RPMI7951 (cell line): ENCODE measurements around the gene OR3A1. TPM values are rescaled to one million over a fixed set of nuclear protein-coding genes. Genes with fewer than 3 reads are reported as not detected.
"Not testable (repeated sequence)": the region's sequence is repeated elsewhere in the genome, so short reads cannot be mapped to it uniquely, and the experiment has no call there.

Experiments
- DNase-seq: peaks from one replicate; pipeline ENCODE4 v3.0.0-alpha.2; 2012; ENCODE audit warnings: low read depth
- total RNA-seq: library from RNA; depleted of rRNA; stranded (reverse); fragments of >200 nt; shearing (Covaris generic); gene quantifications from 2 replicates; pipeline ENCODE4 v1.2.3, GENCODE V29; 2014; rRNA removed

The OR3A1 gene, protein sequence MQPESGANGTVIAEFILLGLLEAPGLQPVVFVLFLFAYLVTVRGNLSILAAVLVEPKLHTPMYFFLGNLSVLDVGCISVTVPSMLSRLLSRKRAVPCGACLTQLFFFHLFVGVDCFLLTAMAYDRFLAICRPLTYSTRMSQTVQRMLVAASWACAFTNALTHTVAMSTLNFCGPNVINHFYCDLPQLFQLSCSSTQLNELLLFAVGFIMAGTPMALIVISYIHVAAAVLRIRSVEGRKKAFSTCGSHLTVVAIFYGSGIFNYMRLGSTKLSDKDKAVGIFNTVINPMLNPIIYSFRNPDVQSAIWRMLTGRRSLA
- not detected in 2 replicates for total RNA-seq

DNA sequence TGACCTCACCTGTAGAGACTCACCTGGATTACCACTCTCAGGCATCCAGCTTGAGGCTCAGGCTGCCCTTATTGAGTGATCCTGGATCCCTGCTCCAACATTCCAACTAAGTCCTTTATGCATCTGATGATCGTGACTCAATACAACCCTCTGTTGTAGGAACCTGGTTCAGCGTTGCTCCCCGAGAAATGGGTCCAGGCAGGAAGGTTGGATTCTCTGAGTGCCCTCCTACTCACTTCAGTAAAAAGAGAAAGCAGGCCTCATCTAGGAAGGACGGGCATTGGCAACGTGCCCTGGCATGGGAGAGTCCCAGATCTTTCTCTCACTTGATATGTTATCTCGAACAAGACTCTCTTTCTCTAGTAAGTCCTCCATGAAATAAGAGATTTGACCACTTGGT lies at the start of gene OR3A1:
Gene OR3A1 (minus strand): TSS at position 101 of the 400 bp plus-strand sequence. CDS start 5,778 bp downstream, outside the sequence.
- no peak for DNase-seq

DNA sequence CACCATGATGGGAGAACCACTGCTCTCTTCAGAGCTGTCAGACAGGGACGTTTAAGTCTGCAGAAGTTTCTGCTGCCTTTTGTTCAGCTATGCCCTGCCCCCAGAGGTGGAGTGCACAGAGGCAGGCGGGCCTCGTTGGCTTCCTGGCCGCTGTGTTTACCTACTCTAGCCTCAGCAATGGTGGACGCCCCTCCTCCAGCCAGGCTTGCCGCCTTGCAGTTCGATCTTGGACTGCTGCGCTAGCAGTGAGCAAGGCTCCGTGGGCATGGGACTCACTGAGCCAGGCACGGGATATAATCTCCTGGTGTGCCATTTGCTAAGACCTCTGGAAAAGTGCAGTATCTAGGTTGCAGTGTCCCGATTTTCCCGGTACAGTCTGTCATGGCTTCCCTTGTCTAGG lies 44.6 kb upstream of the OR3A1 start:
- not testable (repeated sequence) for DNase-seq

DNA sequence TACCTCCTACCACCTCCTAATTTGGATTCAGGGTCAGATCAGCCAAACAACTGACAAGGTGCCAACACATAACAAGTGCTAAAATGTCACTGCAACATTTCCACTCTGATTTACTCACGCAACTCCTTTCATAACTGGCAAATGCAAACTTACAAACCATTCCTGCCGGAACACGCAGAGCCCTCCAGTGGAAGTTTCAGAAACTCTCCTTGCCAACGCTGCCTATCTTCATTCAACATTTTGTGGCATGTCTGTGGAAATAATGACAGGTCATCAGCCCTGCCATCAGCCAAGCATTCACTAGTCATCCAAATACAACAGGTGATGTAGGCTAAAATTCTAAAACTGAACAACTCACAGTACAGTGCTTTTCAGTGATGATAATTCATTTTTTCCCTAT lies 37.7 kb upstream of the OR3A1 start:
- peak; percentile 2 for DNase-seq

DNA sequence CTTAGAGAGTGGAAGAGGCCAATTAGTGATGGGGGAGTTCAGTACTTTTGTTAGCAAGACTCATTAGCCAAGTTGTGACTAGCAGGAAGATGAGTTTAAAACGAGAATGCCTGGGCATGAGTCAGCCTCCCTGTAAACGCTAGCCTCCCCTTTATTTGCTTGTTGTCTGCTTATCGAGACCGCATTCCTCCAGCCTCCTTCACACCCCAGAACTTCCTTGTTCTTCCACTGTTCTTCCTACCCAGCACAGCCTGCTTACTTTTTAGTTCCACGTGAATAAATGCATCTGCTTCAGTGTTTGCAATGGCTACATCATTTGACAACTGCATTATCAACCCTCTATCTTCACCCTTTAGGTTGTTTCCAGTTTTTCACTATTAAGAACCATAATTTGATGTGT lies 20.2 kb upstream of the OR3A1 start:
- DNase-seq, result peak; percentile 2

DNA sequence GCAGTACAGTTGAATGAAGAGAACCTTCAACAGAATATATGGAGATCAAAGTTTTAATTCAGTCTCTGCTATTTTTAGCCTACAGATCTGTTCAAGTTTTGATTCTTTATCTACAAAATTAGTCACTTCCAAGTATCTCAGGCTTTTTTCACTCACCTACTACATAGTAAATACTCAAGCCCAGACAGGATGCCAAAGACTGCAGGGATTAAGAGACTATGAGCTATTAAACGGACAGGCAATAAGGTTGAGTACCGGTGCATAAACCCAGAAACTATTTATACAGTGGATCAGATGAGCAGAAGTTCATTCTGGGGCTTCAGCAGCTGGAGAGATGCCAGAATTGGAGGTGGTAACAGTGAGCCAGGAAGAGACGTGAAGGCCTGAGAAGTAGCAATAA lies 18.7 kb upstream of the OR3A1 start:
- no peak for DNase-seq

DNA sequence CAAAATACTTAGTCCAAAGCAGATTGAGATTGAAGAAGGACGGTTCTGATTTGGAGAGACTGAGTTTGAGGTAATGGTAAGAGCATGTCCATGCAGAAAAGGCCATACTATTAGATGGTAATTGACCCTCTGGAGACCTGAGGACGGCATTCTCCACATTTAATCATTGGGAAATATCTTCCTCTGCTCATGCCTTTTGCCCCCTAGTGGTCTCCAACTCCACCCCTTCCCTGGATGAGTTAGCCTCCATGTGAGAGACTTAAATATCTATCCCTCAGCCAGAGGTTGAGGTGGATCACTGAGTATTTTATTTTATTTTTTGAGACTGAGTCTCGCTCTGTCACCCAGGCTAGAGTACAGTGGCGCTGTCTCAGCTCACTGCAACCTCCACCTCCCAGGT lies 10.4 kb upstream of the OR3A1 start:
- no peak for DNase-seq

DNA sequence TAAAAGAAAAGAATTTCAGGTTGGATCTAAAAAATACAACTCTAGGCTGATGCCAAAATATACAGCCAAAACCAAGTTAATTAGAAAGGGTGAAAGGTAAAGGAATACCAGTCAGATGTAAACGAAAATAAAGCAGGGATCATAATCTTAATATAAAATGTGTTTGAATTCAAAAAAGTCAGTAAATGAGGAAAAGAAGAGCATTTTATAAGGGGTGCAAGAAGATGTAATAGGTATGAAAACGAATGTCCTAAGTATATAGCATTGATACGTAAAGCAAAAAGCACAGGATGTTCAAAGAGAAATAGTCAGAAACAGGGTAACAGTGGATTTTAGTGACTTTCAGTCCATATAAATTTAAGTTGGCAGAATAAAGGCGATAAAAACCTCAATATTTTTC lies 2.5 kb downstream of the OR3A1 start:
- no peak for DNase-seq

DNA sequence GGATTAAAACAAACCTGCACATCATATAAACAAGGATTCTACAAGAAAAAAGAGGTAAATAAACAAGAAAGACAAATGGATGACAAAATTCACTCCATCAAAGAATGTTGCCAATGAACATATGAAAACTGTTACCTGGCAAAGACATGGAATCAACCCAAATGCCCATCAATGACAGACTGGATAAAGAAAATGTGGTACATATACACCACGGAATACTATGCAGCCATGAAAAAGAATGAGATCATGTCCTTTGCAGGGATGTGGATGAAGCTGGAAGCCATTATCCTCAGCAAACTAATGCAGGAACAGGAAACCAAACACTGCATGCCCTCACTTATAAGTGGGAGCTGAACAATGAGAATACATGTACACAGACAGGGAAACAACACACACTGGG lies 4.6 kb downstream of the OR3A1 start:
- not testable (repeated sequence) for DNase-seq

DNA sequence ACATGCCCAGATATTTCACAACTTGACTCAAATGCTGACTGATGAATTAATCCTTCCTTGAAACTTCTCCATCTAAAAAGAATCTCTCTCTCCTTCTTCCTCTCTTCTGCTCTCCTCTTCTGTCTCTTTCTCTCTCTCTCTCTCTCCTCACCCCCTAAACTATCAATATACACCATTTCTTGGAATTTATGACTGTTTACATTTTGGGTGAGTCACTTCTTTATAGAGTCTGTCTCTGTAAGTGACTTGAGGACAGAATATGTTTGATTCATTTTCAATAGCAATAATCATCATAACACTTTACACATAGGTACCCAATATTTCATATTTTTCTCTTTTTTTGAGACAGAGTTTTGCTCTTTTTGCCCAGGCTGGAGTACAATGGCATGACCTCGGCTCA lies 15.3 kb downstream of the OR3A1 start:
- no peak for DNase-seq

DNA sequence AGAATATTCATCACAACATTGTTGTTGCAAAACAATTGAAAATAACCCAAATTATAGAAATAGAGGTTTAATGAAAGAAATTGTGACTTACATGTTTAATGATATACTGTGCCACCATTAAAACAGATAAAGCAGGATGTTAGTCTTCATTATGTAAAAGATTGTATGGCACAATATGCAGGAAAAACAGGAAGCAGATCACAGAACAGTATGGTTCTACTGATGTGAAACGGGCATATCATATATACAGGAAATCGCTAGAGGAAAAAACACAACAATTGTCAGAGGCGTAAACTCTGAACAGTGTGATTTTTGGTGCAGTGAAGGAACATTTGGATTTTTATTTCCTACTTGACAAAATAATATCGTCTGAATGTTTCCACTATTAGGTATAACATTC lies 22.0 kb downstream of the OR3A1 start:
- no peak for DNase-seq

DNA sequence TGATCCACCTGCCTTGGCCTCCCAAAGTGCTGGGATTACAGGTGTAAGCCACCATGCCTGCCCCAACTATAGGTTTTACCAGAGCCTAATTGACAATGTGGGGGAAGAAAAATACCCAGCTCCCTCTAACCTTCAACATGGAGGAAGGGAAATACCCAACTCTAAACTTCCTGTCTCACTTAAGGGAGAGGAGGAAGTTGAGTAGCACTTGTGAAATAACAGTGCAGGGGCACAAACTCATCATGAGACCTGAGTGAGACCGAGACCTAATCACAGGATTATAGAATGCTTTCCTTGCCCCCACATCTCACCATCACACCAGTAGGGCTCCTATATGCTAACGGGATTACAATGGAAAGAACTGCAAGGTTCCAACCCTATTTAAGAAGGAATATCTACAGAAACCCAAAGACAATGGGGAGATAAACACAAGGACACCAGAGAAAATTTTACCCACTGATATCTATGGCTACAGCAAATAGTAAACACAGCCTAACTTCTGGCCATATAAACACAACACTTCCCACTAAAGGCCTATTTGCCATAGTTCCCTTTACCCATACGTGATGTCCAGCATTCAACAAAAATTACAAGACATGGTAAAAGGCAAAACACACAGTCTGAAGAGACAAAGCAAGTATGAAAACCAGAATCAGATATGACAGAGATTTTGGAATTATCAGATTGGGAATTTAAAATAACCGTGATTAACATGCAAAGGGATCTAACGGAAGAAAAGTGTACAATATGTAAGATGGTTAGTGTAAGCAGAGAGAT lies 26.9 kb downstream of the OR3A1 start:
- DNase-seq, result no peak

DNA sequence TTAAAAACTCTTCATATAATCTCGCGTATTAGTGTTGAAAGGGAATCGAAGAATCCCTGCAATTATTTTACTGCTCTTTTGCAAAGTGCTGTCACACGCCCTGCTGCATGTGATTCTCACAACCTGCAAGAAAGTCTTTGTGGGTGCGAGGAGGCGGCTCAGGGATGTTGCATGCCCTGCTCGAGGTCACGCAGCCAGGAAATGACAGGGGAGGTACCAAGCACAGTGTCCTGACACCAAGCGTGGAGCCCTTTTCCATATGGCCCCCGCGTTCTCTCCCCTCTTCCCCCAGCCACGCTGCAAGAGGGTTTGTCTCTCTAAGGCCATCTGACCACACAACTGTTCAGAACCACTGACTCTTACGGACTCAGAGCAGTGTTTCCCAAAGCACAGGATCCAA lies 37.6 kb downstream of the OR3A1 start:
- DNase-seq, result no peak

DNA sequence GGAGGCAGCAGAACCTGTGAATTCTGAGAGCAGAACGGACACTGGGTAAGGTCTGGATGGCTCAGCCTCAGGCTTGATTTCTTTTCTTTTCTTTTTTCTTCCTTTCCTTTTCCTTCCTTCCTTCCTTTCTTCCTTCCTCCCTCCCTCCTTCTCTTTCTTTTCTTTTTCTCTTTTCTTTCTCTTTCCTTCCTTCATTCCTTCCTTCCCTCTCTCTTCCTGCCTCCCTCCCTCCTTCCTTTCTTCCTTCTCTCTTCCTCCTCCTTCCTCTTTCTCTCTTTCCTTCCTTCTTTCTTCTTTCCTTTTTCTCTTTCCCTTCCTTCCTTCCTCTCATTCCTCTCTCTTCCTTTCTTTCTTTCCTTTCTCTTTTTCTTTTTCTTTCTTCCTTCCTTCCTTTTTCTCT lies 38.0 kb downstream of the OR3A1 start:
- no peak for DNase-seq

DNA sequence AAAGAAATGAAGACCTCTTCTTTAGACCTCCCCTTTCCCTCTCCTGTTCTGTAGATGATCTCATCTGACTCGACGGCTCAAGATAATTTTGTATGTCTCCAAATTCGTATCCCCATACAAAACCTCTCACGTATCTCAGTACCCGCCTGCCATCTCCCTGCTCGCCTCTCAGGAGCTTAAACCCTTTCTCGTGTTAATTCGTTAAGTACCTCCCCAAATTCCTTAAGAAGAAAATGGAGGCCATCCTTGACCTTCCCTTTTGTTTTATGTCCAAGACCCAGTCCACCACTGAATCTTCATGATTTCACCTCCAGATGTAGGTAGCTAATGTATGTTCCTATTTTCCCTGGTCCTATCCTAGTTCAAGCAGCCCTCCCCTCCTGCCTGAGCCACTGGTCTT lies 41.6 kb downstream of the OR3A1 start:
- DNase-seq, result no peak

DNA sequence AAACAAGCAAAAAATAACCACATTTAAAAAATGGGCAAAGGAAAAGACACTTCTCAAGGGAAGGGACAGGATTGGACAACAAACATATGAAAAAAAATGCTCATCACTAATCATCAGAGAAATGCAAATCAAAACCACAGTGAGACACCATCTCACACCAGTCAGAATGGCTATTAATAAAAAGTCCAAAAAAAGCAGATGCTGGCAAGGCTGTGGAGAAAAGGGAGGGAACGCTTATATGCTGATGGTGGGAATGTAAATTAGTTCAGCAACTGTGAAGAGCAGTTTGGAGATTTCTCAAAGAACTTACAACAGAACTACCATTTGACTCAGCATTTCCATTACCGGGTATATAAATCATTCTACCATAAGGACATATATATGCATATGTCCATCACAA lies 49.1 kb downstream of the OR3A1 start:
- not testable (repeated sequence) for DNase-seq

DNA sequence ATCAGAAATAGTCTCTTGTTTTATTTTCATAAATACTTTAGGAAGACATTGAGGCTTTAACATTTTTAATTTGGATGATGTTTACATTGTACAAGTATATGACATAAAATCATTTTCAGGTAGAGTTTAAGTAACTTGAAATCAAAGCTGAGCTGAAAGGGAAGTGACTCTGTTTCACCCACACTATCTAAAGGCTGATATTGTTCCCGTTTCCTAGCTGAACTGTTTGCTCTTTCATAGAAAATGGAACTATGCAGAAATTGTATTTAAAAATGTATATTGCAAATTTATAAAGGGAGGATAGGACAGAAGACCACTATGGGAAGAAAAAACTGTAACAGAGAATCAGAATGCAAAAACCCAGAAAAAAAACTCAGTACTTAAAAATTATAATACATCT lies 53.3 kb downstream of the OR3A1 start:
- not testable (repeated sequence) for DNase-seq

DNA sequence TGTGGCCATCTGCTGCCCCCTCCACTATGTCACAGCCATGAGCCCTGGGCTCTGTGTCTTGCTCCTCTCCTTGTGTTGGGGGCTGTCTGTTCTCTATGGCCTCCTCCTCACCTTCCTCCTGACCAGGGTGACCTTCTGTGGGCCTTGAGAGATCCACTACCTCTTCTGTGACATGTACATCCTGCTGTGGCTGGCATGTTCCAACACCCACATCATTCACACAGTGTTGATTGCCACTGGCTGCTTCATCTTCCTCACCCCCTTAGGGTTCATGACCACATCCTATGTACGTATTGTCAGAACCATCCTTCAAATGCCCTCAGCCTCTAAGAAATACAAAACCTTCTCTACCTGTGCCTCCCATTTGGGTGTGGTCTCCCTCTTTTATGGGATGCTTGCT lies 57.1 kb downstream of the OR3A1 start:
- DNase-seq, result not testable (repeated sequence)

Other genes with a start within 250 kb of the OR3A1 start
- gene OR1D5, start 234.8 kb downstream of the OR3A1 start, total RNA-seq, result not detected in 2 replicates
- gene OR1D2, start 193.9 kb downstream of the OR3A1 start, total RNA-seq, result not detected in 2 replicates
- gene OR1G1, start 170.8 kb downstream of the OR3A1 start, total RNA-seq, result not detected in 2 replicates
- gene OR1A2, start 100.8 kb downstream of the OR3A1 start, total RNA-seq, result not detected in 2 replicates
- gene OR1A1, start 90.7 kb downstream of the OR3A1 start, total RNA-seq, result not detected in 2 replicates
- gene OR3A2, start 87.9 kb upstream of the OR3A1 start, total RNA-seq, result not detected in 2 replicates
- not detected in 2 replicates for gene OR1E1, start 100.0 kb upstream of the OR3A1 start, total RNA-seq
- gene OR3A3, start 113.0 kb upstream of the OR3A1 start, total RNA-seq, result not detected in 2 replicates
- not detected in 2 replicates for gene OR1E2, start 135.5 kb upstream of the OR3A1 start, total RNA-seq
- gene SPATA22, start 173.5 kb upstream of the OR3A1 start, total RNA-seq, result not detected in 2 replicates
- gene ASPA, start 177.6 kb upstream of the OR3A1 start, total RNA-seq, result 0.10 and 1.2 TPM in 2 replicates